WTC11 (cell line): ENCODE data around the gene GDF2.

Experiments
- CREB1 ChIP-seq: sonication (generic); formaldehyde crosslinking; IDR thresholded peaks from 2 replicates; pipeline ENCODE4 v1.8.0; 2023; ENCODE audit warnings: mild to moderate bottlenecking, missing genetic modification reagents
- HMGA2 ChIP-seq: fragments of 250-450 bp; sonication (Bioruptor Pico); IDR thresholded peaks from 2 replicates; pipeline ENCODE4 v1.4.0; 2021; ENCODE audit warnings: mild to moderate bottlenecking, moderate library complexity
- JUN ChIP-seq: sonication (generic); formaldehyde crosslinking; IDR thresholded peaks from 2 replicates; pipeline ENCODE4 v1.8.0; 2023; ENCODE audit warnings: mild to moderate bottlenecking, missing genetic modification reagents
- MAX ChIP-seq: sonication (generic); formaldehyde crosslinking; IDR thresholded peaks from 2 replicates; pipeline ENCODE4 v1.8.0; 2022; ENCODE audit warnings: mild to moderate bottlenecking, missing genetic modification reagents
- TEAD4 ChIP-seq: sonication (generic); formaldehyde crosslinking; IDR thresholded peaks from 2 replicates; pipeline ENCODE4 v1.8.0; 2022; ENCODE audit warnings: mild to moderate bottlenecking, missing genetic modification reagents
- ZNF121 ChIP-seq: sonication (generic); formaldehyde crosslinking; IDR thresholded peaks from 2 replicates; pipeline ENCODE4 v1.8.0; 2023; ENCODE audit warnings: missing genetic modification reagents
- ZNF138 ChIP-seq: sonication (generic); formaldehyde crosslinking; conservative IDR thresholded peaks from 2 replicates; pipeline ENCODE4 v1.8.1; 2022; ENCODE audit warnings: mild to moderate bottlenecking, moderate library complexity, missing genetic modification reagents
- ZNF671 ChIP-seq: fragments of 250-450 bp; sonication (Bioruptor Pico); IDR thresholded peaks from 2 replicates; pipeline ENCODE4 v1.8.0; 2021; ENCODE audit warnings: mild to moderate bottlenecking
- TF ChIP-seq, protein P1 (sequence below): fragments of 200-600 bp; IDR thresholded peaks from 2 replicates; pipeline ENCODE4 v1.8.0; 2022; ENCODE audit warnings: antibody characterized with exemption
- TF ChIP-seq, protein P2 (sequence below): sonication (generic); formaldehyde crosslinking; IDR thresholded peaks from 2 replicates; pipeline ENCODE4 v1.8.1; 2022; ENCODE audit warnings: low read depth, mild to moderate bottlenecking, moderate library complexity, missing genetic modification reagents, borderline replicate concordance
- TF ChIP-seq, protein P3 (sequence below): sonication (generic); formaldehyde crosslinking; IDR thresholded peaks from 2 replicates; pipeline ENCODE4 v1.8.0; 2022; ENCODE audit warnings: mild to moderate bottlenecking, missing genetic modification reagents

DNA sequence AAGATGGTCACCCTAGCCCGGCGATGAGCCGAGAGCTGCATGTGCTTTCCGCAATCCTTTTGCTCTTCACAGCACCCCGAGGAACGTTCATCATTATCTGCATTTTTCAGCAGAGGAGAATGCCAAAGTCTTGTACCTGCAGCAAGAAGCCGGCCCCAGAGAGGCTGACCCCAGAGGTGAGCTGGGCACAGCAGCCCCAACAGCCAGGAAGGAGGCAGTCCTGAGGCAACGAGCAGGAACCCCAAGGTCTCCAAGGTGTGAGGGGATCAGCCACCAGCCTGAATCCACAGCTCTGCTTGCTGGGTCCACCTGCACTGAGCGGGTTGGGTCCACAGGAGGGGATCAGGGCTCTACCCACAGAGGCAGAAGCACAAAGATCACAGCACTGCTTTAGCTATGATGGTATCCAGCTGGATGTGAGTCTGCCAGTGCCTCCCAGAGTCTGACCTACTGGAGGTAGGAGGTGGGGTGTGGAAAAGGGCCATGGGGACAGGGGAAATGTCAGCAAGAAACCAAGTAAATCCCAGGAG lies 39.1 kb upstream of the GDF2 start:
- TF ChIP-seq, protein P1, sequence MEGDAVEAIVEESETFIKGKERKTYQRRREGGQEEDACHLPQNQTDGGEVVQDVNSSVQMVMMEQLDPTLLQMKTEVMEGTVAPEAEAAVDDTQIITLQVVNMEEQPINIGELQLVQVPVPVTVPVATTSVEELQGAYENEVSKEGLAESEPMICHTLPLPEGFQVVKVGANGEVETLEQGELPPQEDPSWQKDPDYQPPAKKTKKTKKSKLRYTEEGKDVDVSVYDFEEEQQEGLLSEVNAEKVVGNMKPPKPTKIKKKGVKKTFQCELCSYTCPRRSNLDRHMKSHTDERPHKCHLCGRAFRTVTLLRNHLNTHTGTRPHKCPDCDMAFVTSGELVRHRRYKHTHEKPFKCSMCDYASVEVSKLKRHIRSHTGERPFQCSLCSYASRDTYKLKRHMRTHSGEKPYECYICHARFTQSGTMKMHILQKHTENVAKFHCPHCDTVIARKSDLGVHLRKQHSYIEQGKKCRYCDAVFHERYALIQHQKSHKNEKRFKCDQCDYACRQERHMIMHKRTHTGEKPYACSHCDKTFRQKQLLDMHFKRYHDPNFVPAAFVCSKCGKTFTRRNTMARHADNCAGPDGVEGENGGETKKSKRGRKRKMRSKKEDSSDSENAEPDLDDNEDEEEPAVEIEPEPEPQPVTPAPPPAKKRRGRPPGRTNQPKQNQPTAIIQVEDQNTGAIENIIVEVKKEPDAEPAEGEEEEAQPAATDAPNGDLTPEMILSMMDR, result no peak
- TF ChIP-seq JUN (CRISPR knock-in tag) (no peak), ZNF671 (CRISPR knock-in tag) (no peak), HMGA2 (CRISPR knock-in tag) (no peak), TEAD4 (CRISPR knock-in tag) (no peak), ZNF121 (CRISPR knock-in tag) (no peak), MAX (no peak), ZNF138 (no peak), CREB1 (no peak)
- TF ChIP-seq, protein P2, sequence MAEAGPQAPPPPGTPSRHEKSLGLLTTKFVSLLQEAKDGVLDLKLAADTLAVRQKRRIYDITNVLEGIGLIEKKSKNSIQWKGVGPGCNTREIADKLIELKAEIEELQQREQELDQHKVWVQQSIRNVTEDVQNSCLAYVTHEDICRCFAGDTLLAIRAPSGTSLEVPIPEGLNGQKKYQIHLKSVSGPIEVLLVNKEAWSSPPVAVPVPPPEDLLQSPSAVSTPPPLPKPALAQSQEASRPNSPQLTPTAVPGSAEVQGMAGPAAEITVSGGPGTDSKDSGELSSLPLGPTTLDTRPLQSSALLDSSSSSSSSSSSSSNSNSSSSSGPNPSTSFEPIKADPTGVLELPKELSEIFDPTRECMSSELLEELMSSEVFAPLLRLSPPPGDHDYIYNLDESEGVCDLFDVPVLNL, result no peak
- TF ChIP-seq, protein P3, sequence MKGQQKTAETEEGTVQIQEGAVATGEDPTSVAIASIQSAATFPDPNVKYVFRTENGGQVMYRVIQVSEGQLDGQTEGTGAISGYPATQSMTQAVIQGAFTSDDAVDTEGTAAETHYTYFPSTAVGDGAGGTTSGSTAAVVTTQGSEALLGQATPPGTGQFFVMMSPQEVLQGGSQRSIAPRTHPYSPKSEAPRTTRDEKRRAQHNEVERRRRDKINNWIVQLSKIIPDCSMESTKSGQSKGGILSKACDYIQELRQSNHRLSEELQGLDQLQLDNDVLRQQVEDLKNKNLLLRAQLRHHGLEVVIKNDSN (CRISPR knock-in tag), result no peak
